Coronary artery (tissue), 2 donors: Measurements from ENCODE around the gene KCTD19.

Source experiments
- DNase-seq: peaks from one replicate; pipeline ENCODE4 v3.0.0-alpha.2; 2017; ENCODE audit warnings: low spot score
- H3K27ac ChIP-seq, 2 donors: fragments of 200-600 bp; sonication (generic); one replicate each; pipeline ENCODE4 v1.5.1; 2016 to 2019
- H3K4me3 ChIP-seq: fragments of 200-600 bp; sonication (generic); 2 replicates; pipeline ENCODE4 v1.5.1; 2016; ENCODE audit warnings: mild to moderate bottlenecking, moderate library complexity
- TF ChIP-seq, protein P1 (sequence below): fragments of 200-600 bp; sonication (generic); IDR thresholded peaks from one replicate; pipeline ENCODE4 v1.5.1; 2019; ENCODE audit warnings: antibody characterized with exemption

The KCTD19 gene

DNA sequence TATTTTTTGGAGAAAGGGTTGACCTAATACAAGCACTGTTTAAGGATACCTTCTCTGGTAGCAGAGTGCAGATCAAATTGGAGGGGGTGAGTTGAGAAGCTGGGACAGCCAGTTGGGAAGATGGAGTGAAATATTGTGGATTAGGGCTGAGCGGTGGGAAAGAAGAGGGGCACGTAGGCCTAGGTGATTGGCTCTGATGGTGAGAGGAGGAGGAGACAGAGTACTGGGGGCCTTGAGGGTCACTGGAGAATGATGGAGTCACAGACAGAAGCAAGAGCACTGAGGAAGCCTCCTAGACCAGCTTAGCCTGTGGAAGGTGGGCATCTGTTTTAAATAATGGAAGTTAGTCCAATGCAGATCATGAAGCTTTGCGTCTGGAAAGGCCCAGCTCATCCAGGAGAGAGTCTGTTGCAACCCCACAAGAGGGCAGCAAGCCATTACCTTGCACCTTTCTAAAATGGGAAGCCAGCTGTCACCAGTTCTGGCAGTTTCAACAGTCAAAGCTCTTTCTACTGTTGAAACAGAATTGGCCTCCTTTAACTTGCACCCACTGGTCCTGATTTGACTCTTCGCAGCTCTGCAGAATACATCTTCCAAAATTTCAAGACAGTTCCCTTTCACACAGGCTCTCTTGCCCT is 66.0 kb downstream of the KCTD19 start:
- H3K4me3 ChIP-seq, result no peak overlapping the region
- no peak for DNase-seq
- TF ChIP-seq, protein P1, sequence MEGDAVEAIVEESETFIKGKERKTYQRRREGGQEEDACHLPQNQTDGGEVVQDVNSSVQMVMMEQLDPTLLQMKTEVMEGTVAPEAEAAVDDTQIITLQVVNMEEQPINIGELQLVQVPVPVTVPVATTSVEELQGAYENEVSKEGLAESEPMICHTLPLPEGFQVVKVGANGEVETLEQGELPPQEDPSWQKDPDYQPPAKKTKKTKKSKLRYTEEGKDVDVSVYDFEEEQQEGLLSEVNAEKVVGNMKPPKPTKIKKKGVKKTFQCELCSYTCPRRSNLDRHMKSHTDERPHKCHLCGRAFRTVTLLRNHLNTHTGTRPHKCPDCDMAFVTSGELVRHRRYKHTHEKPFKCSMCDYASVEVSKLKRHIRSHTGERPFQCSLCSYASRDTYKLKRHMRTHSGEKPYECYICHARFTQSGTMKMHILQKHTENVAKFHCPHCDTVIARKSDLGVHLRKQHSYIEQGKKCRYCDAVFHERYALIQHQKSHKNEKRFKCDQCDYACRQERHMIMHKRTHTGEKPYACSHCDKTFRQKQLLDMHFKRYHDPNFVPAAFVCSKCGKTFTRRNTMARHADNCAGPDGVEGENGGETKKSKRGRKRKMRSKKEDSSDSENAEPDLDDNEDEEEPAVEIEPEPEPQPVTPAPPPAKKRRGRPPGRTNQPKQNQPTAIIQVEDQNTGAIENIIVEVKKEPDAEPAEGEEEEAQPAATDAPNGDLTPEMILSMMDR, result no peak
- no peak overlapping the region for H3K27ac ChIP-seq

DNA sequence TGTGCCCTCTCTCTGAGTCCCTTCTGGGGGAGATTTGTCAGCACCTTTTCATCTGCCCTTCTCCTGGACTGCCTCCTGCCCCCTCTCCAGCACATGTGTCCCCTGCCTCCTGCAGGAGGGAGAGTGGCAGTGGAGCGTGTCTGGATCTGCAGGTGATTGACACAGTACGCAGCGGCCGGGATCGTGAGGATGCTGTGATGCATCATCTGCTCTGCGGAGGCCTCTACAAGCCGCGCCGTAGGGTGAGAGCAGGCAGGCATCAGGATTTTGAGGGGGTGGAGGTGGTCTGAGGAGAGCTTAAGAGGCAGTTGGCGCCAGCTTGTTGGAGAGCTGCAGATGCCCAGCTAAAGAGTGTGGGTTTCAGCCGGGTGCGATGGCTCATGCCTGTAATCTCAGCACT is 66.8 kb downstream of the KCTD19 start:
- Histone ChIP-seq H3K4me3 (no peak overlapping the region), H3K27ac (no peak overlapping the region)
- DNase-seq, result no peak
- TF ChIP-seq, protein P1, result no peak

DNA sequence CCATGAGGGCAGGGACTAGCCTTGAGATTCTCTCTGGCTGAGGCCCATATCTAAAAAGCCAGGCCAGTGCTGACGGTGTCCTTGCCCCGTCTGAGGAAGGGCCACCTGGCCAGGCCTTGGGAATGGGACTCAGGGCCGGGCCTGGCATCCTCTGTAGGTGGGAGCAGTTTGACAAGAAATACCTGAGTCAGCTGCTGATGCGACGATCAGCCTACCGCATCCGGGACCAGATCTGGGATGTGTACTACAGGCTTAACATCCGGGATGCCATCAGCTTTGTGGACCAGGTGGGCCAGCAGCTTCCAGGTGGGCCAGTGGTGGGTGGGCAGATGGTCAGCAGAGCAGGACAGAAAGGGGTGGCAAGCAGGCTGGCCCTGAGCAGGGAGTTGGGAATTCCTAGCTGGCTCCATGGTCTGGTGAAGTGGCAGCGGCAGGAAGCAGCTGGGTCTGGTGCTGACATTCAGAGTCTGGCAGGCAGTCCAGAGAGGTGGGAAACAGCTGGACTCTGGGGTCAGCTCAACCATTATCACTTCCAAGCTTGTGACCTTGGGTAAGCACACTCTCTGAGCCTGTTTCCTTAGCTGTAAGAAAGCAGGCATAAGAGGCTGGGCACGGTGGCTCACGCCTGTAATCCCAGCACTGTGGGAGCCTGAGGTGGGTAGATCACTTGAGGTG is 68.2 kb downstream of the KCTD19 start:
- no peak for DNase-seq
- no peak overlapping the region for H3K27ac ChIP-seq
- TF ChIP-seq, protein P1, result no peak
- no peak overlapping the region for H3K4me3 ChIP-seq

DNA sequence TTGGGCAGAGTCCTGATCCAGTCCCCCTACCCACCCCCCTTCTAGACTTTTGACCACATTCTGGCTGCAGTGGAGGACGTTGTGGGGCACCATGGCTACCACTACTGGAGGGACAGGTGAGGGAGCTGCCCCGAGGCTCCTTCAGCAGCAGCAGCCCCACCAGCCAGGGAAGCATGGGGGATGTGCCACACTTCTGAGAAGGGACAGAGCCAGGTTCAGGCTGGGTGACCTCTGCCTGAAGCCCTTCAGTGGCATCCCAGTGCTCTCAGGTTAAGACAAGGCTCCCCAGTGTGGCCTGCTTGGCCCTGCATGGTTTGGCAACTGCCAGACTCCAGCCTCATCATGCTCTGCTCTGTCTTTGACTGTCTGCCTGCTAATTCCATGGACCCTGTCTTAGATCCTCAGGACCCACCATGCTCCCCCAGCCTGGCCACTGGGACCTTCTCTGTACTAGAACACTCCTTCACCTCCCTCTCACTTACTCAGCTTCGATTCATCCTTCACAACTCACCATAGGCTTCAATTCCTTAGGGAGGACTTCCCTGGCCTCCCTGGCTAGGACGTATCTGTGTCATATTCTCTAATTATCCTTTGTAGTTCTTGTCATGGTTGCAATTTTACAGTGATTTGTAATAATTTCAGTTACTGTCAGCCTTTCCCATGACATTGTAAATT is 68.9 kb downstream of the KCTD19 start:
- H3K4me3 ChIP-seq, result no peak overlapping the region
- DNase-seq, result no peak
- H3K27ac ChIP-seq, result no peak overlapping the region
- TF ChIP-seq, protein P1, result no peak

DNA sequence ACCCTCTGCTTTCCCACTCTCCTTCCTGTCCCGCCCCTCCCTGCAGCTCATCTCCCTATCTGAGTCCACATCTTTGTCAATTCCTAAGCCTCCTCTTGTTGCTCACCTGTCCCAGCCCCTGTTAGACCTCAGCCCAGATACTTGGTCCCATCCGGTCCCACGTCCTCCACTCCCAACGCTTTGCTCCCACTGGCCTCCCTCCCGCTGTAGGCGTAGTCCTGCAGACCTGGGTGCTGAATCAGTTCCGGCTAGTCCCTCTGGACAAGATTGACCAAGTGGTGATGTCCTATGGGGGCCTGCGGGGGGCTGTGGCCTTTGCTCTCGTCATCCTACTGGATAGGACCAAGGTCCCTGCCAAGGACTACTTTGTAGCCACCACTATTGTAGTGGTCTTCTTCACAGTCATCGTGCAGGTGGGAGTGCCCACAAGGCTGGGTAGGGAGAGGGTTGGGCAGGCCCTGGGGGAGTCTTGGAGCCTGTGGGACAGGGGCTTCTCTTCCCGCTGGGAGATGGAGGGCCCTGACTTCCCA is 69.8 kb downstream of the KCTD19 start:
- Histone ChIP-seq H3K27ac (no peak overlapping the region), H3K4me3 (no peak overlapping the region)
- DNase-seq, result no peak
- TF ChIP-seq, protein P1, result no peak

DNA sequence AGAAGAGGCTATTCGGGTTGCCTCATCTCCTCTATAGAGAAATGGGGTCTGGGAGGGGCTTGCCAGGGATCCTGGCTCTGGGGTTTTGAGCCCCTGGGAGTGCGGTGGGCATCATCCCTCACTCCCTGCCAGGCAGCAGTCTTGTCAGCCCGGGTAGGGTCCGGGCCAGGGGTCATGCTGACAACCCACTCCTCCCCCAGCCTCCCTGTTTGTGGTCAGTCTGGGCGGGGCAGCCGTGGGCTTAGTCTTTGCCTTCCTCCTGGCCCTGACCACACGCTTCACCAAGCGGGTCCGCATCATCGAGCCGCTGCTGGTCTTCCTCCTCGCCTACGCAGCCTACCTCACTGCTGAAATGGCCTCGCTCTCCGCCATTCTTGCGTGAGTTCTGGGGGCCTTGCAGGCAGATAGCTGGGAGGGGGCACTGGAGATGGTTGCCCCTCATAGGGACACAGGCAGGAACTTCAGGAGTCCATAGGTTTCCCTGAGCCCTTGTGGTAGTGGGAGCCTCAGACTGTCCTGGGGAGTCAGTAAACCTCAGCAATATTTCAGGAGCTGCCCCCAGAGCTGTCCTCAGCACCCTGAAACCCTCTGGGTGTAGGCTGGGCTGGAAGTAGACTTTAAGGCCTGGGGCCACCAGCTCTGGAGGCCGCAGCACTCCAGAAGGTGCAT is 70.9 kb downstream of the KCTD19 start:
- Histone ChIP-seq H3K27ac (no peak overlapping the region), H3K4me3 (no peak overlapping the region)
- TF ChIP-seq, protein P1, result no peak
- no peak for DNase-seq
